Adipocyte (in vitro differentiated cells): Measurements from ENCODE around the gene ATRN.

Experiments
- DNase-seq: peaks from one replicate; pipeline ENCODE4 v3.0.0-alpha.2; 2015; ENCODE audit warnings: low read depth
- H3K27me3 ChIP-seq: replicated peaks from 2 replicates; pipeline ENCODE4 v1.7.0; 2013; ENCODE audit warnings: mild to moderate bottlenecking, low read length, moderate library complexity; ENCODE audit not compliant: control insufficient read depth, insufficient read depth
- H3K36me3 ChIP-seq: 2 replicates; pipeline ENCODE4 v1.7.0; 2013; ENCODE audit warnings: low read length, mild to moderate bottlenecking, moderate library complexity; ENCODE audit not compliant: control insufficient read depth, insufficient read depth, severe bottlenecking
- H3K4me1 ChIP-seq: 2 replicates; pipeline ENCODE4 v1.7.0; 2013; ENCODE audit warnings: mild to moderate bottlenecking, low read length, moderate library complexity; ENCODE audit not compliant: control insufficient read depth, insufficient read depth
- H3K4me3 ChIP-seq: 2 replicates; pipeline ENCODE4 v1.7.0; 2013; ENCODE audit warnings: mild to moderate bottlenecking, low read length, moderate library complexity
- H3K9ac ChIP-seq: 2 replicates; pipeline ENCODE4 v1.7.0; 2013; ENCODE audit warnings: mild to moderate bottlenecking, low read length, moderate library complexity
- H3K9me3 ChIP-seq: 2 replicates; pipeline ENCODE4 v1.7.0; 2013; ENCODE audit warnings: mild to moderate bottlenecking, low read length, moderate library complexity; ENCODE audit not compliant: control insufficient read depth

ATRN gene

DNA sequence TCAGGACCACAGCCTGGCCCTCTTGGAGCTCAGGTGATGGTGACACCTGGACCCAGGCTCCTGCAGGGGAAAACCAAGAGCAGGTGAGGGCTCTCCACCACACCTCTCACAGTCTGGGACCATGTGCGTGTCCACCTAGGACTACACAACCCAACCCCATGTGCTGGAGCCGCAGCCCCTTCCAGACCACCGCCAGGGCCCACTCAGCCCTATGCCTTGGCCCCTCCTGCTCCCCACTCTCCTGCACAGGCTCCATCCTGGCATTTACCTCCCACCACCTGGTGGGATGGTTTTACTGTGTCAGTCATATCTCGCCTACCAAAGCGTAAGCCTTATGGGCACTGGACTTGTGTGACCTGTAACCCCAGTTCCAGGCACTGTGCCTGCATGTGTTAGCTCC is 224.0 kb downstream of the ATRN start:
- no peak overlapping the region for H3K4me3 ChIP-seq
- H3K9ac ChIP-seq, result no peak overlapping the region
- H3K9me3 ChIP-seq, result peaks cover 4% of the 10 kb centered on the region
- H3K36me3 ChIP-seq, result no peaks in the 10 kb centered on the region
- DNase-seq, result no peak
- H3K27me3 ChIP-seq, result peaks cover 5% of the 10 kb centered on the region
- no peaks in the 10 kb centered on the region for H3K4me1 ChIP-seq

DNA sequence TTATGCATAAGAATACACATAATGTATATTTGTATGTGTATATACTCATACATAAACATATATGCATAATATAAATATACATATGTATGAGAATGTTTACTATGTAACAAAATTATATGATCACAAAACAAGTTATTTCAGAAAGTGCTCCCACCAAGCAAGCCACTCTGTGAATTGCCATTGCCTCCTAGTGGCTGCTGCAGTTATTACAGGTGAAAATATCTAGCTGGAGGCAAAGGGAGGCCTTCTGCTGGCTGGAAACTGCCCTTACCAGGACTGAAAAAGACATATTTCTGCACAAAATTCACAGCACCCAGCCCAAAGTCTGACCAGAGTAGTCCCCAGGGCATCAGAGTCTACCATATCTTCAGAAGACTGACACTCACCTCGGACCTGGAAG is 225.4 kb downstream of the ATRN start:
- Histone ChIP-seq H3K4me1 (no peaks in the 10 kb centered on the region), H3K9ac (no peak overlapping the region), H3K9me3 (peaks cover 4% of the 10 kb centered on the region), H3K36me3 (no peaks in the 10 kb centered on the region), H3K27me3 (peaks cover 5% of the 10 kb centered on the region), H3K4me3 (no peak overlapping the region)
- DNase-seq, result no peak

DNA sequence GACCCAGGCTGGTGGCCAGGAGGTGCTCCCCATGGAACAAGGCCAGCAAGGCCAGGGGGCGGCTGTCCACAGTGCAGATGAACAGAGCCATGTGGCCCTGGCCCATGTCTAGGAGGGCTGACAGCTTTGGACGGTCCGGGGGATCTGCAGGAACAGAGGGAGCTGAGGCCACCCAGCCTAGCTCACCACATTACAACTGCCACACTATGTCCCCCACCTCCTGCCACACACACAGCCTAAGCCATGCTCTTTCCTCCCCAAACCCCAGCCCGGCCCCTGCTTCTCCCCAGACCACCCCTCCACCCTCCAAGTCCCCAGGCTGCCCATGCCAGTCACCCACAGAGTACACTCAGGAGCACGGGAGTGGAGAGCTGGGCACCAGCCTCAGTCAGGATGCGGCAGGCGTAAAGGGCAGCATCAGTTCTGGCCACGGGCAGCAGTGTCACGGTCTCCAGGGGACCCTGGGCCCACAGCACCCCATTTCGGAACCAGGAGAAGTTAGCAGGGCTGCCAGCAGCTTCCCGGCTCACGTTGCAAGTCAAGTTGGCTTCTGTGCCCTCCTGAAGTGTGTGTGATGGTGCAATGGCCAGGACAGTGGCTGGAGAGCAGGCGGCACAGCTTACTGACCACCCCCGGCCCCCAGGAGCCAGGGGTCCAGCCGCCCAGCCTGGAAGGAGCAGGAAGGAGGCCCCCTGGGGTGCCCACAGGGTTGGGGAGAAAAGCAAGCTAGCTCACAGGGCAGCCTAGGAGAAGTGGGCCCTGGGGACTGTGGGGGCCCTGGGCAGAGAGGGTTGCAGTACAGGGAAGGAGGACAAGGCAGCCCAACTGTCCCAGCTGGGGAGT is 226.1 kb downstream of the ATRN start:
- DNase-seq, result no peak
- peaks cover 4% of the 10 kb centered on the region for H3K9me3 ChIP-seq

DNA sequence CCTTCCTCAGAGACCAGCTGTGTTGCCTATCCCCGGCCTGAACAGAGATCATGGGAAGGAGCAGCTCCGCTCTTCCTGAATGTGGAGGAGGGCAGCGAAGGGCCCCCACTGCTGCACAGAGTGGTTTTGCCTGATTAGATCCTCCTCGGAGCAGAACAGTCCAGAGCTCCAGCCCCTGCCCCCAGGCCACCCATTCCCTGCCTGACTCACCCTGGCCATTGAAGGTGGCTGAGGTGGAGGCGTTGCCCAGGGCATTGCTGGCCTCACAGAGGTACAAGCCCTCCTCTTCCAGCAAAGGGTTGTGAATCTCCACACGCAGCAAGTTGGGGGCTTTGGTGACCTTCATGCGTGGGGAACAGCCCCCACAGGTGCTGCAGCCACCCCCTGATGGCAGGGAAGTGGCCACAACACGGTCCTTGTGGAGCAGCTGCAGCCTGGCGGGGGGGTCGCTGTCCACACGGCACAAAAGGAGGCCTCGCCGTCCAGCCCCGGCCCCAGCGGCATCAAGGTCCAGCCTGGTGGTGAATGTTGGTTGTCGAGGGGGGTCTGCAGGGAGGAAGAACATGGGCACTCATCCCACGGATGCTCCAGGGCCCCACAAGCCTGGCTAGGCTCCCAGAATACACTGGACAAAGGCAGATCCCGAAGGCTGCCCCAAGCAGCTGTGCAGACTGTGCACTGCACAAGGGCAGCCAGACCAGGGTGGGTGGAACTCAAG is 226.9 kb downstream of the ATRN start:
- Histone ChIP-seq H3K9me3 (peaks cover 4% of the 10 kb centered on the region), H3K4me3 (no peak overlapping the region), H3K27me3 (peaks cover 5% of the 10 kb centered on the region), H3K36me3 (no peaks in the 10 kb centered on the region), H3K9ac (no peak overlapping the region), H3K4me1 (no peaks in the 10 kb centered on the region)
- no peak for DNase-seq

More for the DNA sequence above, 226.1 kb downstream of the ATRN start:
- Histone ChIP-seq H3K4me1 (no peaks in the 10 kb centered on the region), H3K9ac (no peak overlapping the region), H3K27me3 (peaks cover 5% of the 10 kb centered on the region), H3K4me3 (no peak overlapping the region), H3K36me3 (no peaks in the 10 kb centered on the region)

GRCh38 chr20:3698591-3699001 is 227.8 kb downstream of the ATRN start:
- Histone ChIP-seq H3K9me3 (peaks cover 4% of the 10 kb centered on the region), H3K27me3 (peaks cover 11% of the 10 kb centered on the region), H3K4me1 (no peaks in the 10 kb centered on the region), H3K4me3 (no peak overlapping the region), H3K36me3 (no peaks in the 10 kb centered on the region), H3K9ac (no peak overlapping the region)
- DNase-seq, result no peak

GRCh38 chr20:3699037-3699436 is 228.2 kb downstream of the ATRN start:
- DNase-seq, result no peak
- Histone ChIP-seq H3K27me3 (peaks cover 16% of the 10 kb centered on the region), H3K9me3 (peaks cover 4% of the 10 kb centered on the region), H3K9ac (no peak overlapping the region), H3K4me3 (no peak overlapping the region), H3K4me1 (no peaks in the 10 kb centered on the region), H3K36me3 (no peaks in the 10 kb centered on the region)
